ENCODE data around the gene CCDC7.
"Not testable (repeated sequence)": the region's sequence is repeated elsewhere in the genome, so short reads cannot be mapped to it uniquely, and the experiment has no call there.

The CCDC7 gene

DNA sequence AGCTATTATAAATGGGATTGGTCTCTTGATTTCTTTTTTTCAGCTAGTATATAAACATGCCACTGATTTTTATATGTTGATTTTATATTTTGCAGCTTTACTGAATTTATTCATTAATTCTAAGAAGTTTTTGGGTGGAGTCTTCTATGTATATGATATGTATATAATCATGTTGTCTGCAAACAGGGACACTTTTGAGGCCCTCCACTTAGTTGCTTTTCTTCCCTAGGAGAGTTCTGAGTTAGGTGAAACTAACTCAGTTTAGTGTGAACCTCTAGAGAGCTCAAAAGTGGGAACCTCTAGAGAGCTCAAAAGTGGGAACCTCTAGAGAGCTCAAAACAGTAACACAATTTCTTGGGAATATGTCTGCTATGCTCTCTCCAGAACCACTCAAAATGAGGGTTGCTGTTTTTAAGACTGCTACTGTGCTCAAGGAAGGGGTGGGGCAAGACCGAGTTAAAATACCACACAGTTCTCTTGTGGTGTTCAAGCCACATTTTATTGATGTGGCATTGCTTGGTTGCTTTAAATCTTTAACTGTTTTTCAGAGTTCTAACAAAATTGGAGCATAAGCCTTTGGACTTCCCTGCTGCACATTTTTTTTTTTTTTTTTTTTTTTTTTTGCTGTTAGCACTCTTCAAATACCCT is 13.2 kb downstream of the CCDC7 start:
- no peak for DNase-seq

DNA sequence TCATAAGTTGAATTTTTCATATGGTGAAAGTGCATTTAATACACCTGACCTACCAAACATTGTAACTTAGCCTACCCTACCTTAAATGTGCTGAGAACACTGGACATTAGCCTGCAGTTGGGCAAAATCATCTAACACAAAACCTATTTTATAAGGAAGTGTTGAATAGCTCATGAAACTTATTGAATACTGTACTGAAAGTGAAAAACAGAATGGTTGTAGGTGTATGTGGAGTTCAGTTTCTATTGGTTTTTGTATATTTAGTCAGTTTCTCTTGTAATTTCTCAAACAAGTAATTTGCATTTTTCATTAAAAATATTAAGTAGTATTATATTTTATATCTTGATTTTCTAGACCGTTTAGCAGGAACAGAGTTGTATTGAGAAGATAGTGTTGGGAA is 15.3 kb downstream of the CCDC7 start:
- no peak for DNase-seq

DNA sequence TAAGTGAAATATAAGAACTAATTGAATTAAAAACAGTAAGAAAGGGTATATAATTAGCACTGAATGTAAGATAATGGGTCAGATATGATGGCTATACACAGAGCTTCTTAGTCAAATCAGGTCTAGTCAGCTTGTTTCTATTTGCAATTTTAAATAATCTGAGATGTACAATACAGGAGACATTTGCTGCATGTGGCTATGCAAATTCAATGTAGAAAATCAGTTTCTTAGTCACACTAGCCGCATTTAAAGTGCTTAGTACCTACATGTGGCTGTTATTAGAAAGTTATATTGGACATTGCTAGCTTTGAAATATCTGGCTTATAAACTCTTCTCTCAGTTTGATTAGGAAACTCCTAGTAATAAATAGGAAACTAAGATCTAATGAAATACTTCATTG is 25.3 kb downstream of the CCDC7 start:
- DNase-seq, result no peak

DNA sequence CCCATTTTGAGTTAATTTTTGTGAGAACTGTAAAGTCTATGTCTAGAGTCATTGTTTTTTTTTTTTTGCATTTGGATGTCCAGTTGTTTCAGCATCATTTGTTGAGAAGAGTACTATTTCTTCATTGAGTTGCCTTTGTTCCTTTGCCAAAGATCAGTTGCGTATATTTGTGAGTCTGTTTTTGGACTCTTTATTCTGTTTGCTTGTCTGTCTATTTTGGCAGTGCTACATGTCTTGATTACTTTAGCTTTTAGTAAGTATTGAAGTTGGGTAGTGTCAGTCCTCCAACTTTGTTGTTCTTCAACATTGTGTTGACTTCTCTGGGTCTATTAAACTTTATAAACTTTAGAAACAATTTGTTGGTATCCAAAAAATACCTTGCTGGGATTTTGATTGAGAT is 31.6 kb downstream of the CCDC7 start:
- no peak for DNase-seq

DNA sequence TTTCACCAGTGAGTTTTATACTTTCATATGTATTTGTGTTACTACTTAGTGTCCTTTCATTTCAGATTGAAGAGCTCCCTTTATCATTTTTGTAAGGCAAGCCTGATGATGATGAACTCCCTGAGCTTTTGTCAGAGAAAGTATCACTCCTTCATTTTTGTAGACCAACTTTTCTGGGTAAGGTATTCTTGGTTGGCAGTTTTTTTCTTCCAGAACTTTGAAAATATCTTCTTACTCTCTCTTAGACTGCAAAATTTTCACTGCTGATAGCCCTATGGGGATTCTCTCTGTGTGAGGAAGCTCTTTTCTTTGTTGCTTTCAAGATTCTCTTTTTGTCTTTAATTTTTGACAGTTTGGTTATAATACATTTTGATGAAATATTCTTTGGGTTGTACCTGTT is 35.7 kb downstream of the CCDC7 start:
- DNase-seq, result no peak

DNA sequence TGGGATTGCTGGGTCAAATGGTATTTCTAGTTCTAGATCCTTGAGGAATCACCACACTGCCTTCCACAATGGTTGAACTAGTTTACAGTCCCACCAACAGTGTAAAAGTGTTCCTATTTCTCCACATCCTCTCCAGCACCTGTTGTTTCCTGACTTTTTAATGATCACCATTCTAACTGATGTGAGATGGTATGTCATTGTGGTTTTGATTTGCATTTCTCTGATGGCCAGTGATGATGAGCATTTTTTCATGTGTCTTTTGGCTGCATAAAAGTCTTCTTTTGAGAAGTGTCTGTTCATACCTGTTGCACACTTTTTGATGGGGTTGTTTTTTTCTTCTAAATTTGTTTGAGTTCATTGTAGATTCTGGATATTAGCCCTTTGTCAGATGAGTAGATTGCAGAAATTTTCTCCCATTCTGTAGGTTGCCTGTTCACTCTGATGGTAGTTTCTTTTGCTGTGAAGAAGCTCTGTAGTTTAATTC is 37.1 kb downstream of the CCDC7 start:
- DNase-seq, result not testable (repeated sequence)

DNA sequence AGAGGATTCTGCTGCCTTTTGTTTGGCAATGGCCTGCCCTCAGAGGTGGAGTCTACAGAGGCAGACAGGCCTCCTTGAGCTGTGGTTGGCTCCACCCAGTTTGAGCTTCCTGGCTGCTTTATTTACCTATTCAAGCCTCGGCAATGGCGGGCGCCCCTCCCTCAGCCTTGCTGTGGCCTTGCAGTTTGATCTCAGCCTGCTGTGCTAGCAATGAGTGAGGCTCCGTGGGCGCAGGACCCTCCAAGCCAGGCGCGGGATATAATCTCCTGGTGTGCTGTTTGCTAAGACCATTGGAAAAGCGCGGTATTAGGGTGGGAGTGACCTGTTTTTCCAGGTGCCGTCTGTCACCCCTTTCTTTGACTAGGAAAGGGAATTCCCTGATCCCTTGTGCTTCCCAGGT is 42.1 kb downstream of the CCDC7 start:
- not testable (repeated sequence) for DNase-seq

DNA sequence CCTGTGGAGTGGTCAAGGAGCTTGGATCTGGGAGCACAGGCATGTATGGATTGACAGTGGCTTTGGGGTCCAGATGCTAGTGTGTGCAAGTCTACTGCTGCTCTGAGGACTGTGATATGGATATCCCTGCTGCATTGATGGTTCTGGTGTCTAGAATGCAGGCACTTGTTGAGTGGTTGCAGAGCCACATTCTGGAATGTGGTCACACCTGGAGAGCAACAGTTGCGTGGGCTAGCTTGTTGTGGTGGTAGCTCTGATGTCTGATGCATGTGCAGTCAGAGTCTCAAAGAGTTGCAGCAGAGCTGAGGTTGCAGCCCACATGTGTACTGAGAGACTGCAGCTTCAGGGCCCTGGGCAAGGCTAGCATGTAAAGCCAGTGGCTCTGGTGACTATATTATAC is 43.2 kb downstream of the CCDC7 start:
- no peak for DNase-seq

DNA sequence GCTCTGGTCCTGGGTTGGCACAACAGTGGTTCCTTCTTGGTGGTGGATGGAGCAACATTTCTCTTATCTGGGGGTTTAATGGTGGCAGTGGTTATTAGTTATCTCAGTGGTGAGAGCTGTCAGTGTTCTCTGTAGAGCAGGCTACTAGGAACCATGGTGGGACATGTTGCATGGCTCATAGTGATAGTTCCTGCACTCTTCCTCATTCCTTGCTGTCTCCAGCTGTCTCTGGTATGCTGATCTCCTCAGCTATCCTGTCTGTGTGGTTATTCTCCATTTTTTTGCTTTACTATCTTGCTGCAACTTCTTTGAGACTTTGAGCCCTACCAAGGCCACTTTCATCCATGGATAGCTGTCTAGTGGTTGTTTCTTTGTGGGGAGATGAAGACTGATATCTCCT is 44.0 kb downstream of the CCDC7 start:
- no peak for DNase-seq

DNA sequence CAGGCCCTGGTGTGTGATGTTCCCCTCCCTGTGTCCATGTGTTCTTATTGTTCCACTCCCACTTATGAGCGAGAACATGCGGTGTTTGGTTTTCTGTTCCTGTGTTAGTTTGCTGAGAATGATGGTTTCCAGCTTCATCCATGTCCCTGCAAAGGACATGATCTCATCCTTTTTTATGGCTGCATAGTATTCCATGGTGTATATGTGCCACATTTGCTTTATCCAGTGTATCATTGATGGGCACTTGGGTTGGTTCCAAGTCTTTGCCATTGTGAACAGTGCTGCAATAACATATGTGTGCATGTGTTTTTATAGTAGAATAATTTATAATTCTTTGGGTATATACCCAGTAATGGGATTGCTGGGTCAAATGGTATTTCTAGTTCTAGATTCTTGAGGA is 48.6 kb downstream of the CCDC7 start:
- not testable (repeated sequence) for DNase-seq

DNA sequence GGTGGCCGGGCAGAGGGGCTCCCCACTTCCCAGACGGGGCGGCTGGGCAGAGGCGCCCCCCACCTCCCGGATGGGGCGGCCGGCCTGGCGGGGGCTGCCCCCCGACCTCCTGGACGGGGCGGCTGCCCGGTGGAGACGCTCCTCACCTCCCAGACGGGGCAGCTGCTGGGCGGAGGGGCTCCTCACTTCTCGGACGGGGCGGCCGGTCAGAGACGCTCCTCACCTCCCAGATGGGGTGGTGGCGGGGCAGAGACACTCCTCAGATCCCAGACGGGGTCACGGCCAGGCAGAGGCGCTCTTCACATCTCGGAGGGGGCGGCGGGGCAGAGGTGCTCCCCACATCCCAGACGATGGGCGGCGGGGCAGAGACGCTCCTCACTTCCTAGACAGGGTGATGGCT is 54.2 kb downstream of the CCDC7 start:
- not testable (repeated sequence) for DNase-seq

DNA sequence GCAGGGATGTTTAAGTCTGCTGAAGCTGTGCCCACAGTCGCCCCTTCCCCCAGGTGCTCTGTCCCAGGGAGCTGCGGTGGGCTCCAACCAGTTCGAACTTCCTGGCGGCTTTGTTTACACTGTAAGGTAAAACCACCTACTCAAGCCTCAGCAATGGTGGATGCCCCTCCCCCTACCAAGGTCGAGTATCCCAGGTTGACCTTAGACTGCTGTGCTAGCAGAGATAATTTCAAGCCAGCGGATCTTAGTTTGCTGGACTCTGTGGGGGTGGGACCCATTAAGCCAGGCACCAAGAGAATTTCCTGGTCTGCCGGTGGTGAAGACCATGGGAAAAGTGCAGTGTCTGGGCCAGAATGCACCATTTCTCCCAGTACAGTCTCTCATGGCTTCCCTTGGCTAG is 56.0 kb downstream of the CCDC7 start:
- DNase-seq, result no peak

DNA sequence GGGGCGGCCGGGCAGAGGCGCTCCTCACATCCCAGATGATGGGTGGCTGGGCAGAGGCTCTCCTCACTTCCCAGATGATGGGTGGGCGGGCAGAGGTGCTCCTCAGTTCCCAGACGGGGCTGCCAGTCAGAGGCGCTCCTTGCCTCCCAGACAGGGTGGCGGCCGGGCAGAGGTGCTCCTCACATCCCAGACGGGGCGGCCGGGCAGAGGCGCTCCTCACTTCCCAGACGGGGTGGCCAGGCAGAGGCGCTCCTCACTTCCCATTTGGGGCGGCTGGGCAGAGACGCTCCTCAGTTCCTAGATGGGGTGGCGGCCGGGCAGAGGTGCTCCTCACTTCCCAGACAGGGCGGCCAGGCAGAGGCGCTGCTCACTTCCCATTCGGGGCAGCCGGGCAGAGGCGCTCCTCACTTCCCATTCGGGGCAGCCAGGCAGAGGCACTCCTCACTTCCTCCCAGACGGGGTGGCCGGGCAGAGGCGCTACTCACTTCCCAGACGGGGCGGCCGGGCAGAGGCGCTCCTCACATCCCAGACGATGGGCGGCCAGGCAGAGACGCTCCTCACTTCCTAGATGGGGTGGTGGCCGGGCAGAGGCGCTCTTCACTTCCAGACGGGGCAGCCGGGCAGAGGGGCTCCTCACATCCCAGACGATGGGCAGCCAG is 60.0 kb downstream of the CCDC7 start:
- not testable (repeated sequence) for DNase-seq

DNA sequence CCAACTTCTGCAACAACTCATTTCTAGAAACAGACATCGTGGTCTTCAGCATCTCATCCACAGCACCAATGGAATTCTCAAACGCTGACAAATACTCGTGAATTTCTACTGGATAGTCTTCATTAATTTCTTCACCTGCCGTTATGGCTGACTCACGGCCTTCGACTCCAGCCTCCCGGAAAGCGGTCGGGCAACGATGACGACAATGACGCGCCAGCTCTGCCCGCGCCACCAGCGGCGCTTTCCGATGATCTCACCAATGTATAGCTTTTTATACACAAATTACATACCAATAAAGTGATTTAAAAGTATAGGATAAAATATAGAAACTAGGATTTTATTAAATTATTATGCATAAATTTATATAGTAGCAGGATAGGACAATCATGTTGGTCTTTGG is 65.7 kb downstream of the CCDC7 start:
- no peak for DNase-seq

DNA sequence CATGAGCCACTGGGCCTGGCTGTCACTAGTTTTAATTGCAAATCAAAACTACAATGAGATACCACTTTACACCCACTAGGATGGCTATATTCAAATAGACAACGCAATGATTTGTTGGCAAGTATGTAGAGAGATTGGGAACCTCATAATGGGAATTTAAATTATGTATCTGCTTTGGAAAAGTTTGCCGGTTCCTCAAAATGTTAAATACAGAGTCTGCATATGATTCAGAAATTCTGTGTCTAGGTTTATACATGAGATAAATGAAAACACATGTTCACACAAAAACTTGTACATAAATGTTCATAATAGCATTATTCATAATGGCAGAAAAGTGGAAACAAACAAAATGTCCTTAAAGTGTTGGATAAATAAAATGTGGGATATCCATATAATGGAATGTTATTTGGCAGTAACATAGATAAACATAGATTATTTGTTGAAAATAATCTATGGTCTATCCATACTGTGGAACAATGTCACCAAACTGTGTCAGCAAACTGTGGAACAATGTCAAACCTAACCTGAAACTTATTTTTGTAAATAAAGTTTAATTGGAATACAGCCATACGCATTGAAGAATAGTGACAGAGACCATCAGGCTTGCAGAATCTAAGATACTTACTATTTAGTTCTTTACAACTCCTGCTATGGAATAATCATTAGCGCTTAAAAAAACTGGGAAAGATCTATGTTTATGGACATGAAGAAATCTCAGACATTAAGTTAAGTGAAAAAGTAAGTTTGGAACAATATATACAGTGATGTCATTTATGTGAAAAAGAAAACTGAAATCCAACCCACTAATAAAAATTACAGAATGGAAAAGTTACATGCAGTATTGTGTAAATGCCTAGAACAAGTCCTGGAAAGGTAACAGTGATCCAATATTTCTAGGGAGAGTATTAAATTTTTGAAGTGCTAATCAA is 70.9 kb downstream of the CCDC7 start:
- no peak for DNase-seq

DNA sequence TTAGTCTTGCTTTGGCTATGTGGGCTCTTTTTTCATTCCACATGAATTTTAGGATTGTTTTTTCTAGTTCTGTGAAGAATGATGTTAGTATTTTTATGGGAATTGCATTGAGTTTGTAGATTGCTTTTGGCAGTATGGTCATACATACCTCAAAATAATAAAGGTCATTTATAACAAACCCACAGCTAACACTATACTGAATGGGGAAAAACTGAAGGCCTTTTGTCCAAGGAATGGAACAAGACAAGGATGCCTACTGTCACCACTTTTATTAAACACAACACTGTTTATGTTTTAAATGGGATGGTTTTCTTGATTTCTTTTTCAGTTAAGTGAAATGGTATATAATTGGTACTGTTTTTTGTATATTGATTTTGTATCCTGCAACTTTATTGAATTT is 84.3 kb downstream of the CCDC7 start:
- DNase-seq, result no peak

DNA sequence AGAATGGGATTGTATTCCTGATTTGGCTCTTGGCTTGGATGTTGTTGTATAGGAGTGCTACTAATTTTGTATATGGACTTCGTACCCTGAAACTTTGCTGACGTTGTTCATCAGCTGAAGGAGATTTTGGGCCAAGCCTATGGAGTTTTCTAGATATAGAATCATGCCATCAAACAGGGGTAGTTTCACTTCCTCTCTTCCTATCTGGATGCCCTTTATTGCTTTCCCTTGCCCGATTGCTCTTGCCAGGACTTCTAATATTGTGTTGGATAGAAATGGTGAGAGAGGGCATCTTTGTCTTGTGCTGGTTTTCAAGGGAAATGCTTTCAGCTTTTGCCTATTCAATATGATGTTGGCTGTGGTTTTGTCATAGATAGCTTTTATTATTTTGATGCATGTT is 92.3 kb downstream of the CCDC7 start:
- no peak for DNase-seq

DNA sequence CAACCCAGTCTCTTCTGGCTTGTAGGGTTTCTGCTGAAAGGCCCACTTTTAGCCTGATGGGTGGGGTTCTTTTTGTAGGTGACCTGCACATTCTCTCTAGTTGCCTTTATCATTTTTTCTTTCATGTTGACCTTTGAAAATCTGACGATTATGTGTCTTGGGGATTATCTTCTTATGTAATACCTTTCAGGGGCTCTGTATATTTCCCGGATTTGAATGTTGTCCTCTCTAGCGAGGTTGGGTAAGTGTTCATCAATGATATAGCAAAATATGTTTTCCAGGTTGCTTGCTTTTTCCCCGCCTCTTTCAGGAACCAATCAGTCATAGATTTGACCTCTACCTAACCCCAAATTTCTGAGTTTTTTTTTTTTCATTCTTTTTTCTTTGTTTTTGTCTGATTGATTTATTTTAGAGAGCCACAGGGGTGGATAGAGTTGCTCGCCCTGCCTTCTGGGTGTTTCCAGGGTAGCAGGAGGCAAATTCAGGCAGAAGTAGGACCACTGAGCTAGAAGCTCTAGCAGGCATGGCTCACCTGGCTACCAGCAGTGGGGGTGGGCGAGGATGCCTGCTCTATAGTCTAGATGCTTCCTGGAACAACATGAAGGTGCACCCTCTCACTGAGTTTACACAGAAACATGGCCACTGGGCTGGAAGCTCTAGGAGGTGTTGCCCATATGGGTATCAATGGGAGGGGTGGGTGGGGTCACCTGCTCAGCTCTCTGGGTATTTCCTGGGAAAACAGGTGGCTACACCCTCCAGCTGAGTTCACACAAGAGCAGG is 94.9 kb downstream of the CCDC7 start:
- no peak for DNase-seq

DNA sequence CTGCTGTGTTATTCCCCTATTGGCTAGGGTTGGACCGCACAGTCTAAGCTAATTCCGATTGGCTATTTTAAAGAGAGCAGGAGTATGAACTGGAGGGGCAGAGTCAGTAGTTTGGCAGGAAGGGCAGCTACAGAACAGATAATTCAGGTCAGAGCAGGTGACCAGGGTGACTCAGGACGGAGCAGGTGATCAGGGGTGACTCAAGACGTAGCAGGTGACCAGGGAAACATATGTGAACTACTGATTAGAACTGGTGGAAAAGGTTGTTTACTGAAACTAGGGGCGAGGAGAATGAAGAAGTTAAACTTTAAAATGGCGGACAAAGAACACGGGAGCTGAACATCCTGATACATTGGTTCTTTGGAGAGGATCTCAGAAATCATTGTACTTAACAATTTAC is 102.3 kb downstream of the CCDC7 start:
- DNase-seq, result no peak

DNA sequence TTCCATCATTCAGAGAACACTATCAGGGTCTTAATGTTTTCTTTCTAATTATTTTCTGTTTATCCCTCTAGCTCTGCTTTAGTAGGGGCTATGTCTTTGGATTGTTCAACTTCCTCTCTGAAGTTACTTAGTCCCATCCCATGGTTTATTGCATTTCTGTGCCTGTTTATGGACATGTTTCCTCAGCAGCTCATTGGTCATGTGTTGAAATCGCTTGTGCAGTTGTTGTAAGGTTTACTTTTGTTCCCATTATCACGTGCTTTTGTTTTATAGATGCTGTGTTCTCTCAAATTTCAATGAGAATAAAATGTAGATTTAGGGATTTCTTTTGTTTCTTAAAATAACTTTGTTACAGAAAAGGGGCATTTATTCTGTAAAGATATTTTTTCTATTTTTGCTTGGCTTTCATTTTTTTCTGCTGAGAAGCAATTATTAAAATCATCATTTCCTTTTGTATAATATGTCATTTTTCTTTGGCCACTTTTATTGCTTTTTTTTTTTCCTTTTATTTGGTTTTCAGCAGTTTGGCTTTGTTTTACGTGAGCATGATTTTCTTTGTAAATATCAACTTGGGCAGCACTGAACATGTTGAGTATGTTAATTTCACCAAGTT is 110.9 kb downstream of the CCDC7 start:
- DNase-seq, result no peak

DNA sequence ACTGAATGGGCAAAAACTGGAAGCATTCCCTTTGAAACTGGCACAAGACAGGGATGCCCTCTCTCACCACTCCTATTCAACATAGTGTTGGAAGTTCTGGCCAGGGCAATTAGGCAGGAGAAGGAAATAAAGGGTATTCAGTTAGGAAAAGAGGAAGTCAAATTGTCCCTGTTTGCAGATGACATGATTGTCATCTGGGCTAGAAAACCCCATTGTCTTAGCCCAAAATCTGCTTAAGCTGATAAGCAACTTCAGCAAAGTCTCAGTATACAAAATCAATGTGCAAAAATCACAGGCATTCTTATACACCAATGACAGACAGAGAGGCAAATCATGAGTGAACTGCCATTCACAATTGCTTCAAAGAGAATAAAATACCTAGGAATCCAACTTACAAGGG is 116.8 kb downstream of the CCDC7 start:
- not testable (repeated sequence) for DNase-seq

DNA sequence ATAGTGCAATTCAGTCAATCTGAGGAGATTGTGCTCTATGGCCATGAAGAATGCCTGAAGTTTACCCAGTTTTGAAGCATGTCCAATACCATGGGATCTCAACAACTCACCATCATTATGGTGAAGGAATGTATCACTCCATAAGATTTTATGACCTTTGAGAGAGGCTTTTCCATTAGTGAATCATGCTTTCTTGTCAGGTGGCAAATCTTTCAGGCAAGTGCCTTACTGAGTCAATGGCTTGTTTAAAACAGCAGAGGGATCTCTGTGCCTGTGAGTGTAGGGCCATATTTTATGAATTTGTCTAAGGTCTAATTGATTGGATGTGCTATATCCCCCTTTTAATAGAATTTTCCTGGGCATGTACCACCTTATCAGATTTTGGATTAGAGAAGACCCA is 131.5 kb downstream of the CCDC7 start:
- DNase-seq, result no peak

DNA sequence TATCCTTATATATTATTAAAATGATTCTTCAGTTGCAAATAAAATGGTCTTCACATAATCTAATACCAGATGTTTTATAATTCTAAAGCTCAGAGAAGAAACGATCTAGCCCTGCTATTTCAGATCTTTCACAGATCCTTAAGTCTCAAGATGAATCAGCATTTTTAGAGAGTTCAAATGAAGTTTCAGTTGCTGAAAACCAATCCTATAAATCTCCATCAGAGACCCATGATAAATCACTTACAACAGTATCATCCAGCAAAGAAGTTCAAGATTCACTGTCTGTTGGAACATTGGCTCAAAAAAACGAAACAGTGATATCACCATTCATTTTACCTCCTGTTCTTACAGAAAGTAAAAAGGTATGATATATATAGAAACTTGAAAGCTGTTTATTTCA is 137.0 kb downstream of the CCDC7 start:
- no peak for DNase-seq
